Measurements from ENCODE around the gene RARA.
"Not testable (repeated sequence)": the region's sequence is repeated elsewhere in the genome, so short reads cannot be mapped to it uniquely, and the experiment has no call there.

- TF ChIP-seq CTCF, POLR2A, POLR2AphosphoS5, EP300 (IDR thresholded peaks at IDR 0.05): not testable (repeated sequence)
Observed at GRCh38 chr17:40304552-40304863, 4.5 kb upstream of the RARA start.

All from gastroesophageal sphincter (tissue), 3 donors.